Measurements from ENCODE around the gene GASK1B.

Gene GASK1B

GRCh38 chr4:158195297-158195696 is 22.5 kb upstream of the GASK1B start:
- Histone ChIP-seq H3K27ac (no peak overlapping the region), H3K9ac (no peak overlapping the region), H3K9me3 (replicated peaks in 1 of 11) (no peaks in the 10 kb centered on the region), H3K4me2 (no peak overlapping the region), H3K27me3 (no peaks in the 10 kb centered on the region), H3K4me1 (no peaks in the 10 kb centered on the region), H3K36me3 (0 out of 22 replicates have a peak, but pooled peaks cover 0 to 7% (median 0%) of the 10 kb centered on the region in 11 experiments), H3K4me3 (no peak overlapping the region), H4K20me1 (no peaks in the 10 kb centered on the region)
- no peak for TF ChIP-seq Cebpa-rat (IDR thresholded peaks at IDR 0.05)

GRCh38 chr4:158193171-158193749 is 20.4 kb upstream of the GASK1B start:
- H3K9me3 ChIP-seq (replicated peaks in 1 of 11), result no peaks in the 10 kb centered on the region
- no peak overlapping the region for H3K4me2 ChIP-seq
- H3K9ac ChIP-seq, result no peak overlapping the region
- H3K4me3 ChIP-seq, result no peak overlapping the region
- 0 out of 22 replicates have a peak, but pooled peaks cover 0 to 7% (median 0%) of the 10 kb centered on the region in 11 experiments for H3K36me3 ChIP-seq
- H4K20me1 ChIP-seq, result no peaks in the 10 kb centered on the region
- TF ChIP-seq Cebpa-rat (IDR thresholded peaks at IDR 0.05), result no peak
- H3K27ac ChIP-seq, result no peak overlapping the region
- H3K27me3 ChIP-seq, result no peaks in the 10 kb centered on the region
- H3K4me1 ChIP-seq, result peaks cover 0 to 4% (median 0%) of the 10 kb centered on the region in 10 experiments; a peak in 1 of 20 replicates

GRCh38 chr4:158192439-158193158 is 19.8 kb upstream of the GASK1B start:
- H3K9me3 ChIP-seq (replicated peaks in 1 of 11), result no peaks in the 10 kb centered on the region
- H3K36me3 ChIP-seq, result 0 out of 22 replicates have a peak, but pooled peaks cover 0 to 7% (median 0%) of the 10 kb centered on the region in 11 experiments
- no peaks in the 10 kb centered on the region for H4K20me1 ChIP-seq
- H3K4me2 ChIP-seq, result no peak overlapping the region
- TF ChIP-seq Cebpa-rat (IDR thresholded peaks at IDR 0.05), result no peak
- peaks cover 0 to 4% (median 0%) of the 10 kb centered on the region in 10 experiments; a peak in 1 of 20 replicates for H3K4me1 ChIP-seq
- no peaks in the 10 kb centered on the region for H3K27me3 ChIP-seq
- no peak overlapping the region for H3K4me3 ChIP-seq
- no peak overlapping the region for H3K9ac ChIP-seq
- H3K27ac ChIP-seq, result no peak overlapping the region

- Histone ChIP-seq H3K4me1 (peaks cover 0 to 4% (median 0%) of the 10 kb centered on the region in 10 experiments; a peak in 1 of 20 replicates), H3K9ac (no peak overlapping the region), H3K4me3 (no peak overlapping the region), H3K27me3 (no peaks in the 10 kb centered on the region), H3K4me2 (no peak overlapping the region), H3K36me3 (0 out of 22 replicates have a peak, but pooled peaks cover 0 to 7% (median 0%) of the 10 kb centered on the region in 11 experiments), H3K27ac (no peak overlapping the region), H3K9me3 (replicated peaks in 1 of 11) (no peaks in the 10 kb centered on the region), H4K20me1 (no peaks in the 10 kb centered on the region)
- TF ChIP-seq Cebpa-rat (IDR thresholded peaks at IDR 0.05), result no peak
Observed at GRCh38 chr4:158190718-158191117, 17.9 kb upstream of the GASK1B start.

GRCh38 chr4:158189422-158189821 is 16.6 kb upstream of the GASK1B start:
- Histone ChIP-seq H3K9ac (no peak overlapping the region), H4K20me1 (no peaks in the 10 kb centered on the region), H3K4me3 (no peak overlapping the region), H3K9me3 (replicated peaks in 1 of 11) (no peaks in the 10 kb centered on the region), H3K36me3 (0 out of 22 replicates have a peak, but pooled peaks cover 0 to 7% (median 0%) of the 10 kb centered on the region in 11 experiments), H3K27ac (no peak overlapping the region), H3K4me2 (peak overlapping the region in 1 of 11 experiments; percentile 9; a peak in 1 of 22 replicates), H3K27me3 (no peaks in the 10 kb centered on the region), H3K4me1 (peaks cover 0 to 4% (median 0%) of the 10 kb centered on the region in 10 experiments; a peak in 1 of 20 replicates)
- no peak for TF ChIP-seq Cebpa-rat (IDR thresholded peaks at IDR 0.05)

- Histone ChIP-seq H3K9me3 (replicated peaks in 1 of 11) (no peaks in the 10 kb centered on the region), H3K27me3 (no peaks in the 10 kb centered on the region), H4K20me1 (no peaks in the 10 kb centered on the region), H3K4me2 (no peak overlapping the region), H3K4me1 (peaks cover 0 to 4% (median 0%) of the 10 kb centered on the region in 10 experiments; a peak in 1 of 20 replicates), H3K27ac (no peak overlapping the region), H3K36me3 (peaks cover 0 to 7% (median 0%) of the 10 kb centered on the region in 11 experiments; a peak in 1 of 22 replicates), H3K9ac (no peak overlapping the region), H3K4me3 (no peak overlapping the region)
- TF ChIP-seq Cebpa-rat (IDR thresholded peaks at IDR 0.05), result no peak
Observed at GRCh38 chr4:158186815-158187214, 14.0 kb upstream of the GASK1B start.

GRCh38 chr4:158182736-158183135 is 9.9 kb upstream of the GASK1B start:
- TF ChIP-seq Cebpa-rat (IDR thresholded peaks at IDR 0.05), result no peak
- Histone ChIP-seq H4K20me1 (no peaks in the 10 kb centered on the region), H3K36me3 (peaks cover 0 to 7% (median 0%) of the 10 kb centered on the region in 11 experiments; a peak in 2 of 22 replicates), H3K27ac (no peak overlapping the region), H3K9ac (no peak overlapping the region), H3K4me1 (no peaks in the 10 kb centered on the region), H3K4me3 (no peak overlapping the region), H3K27me3 (no peaks in the 10 kb centered on the region), H3K4me2 (no peak overlapping the region), H3K9me3 (replicated peaks in 1 of 11) (no peaks in the 10 kb centered on the region)

GRCh38 chr4:158181906-158182305 is 9.1 kb upstream of the GASK1B start:
- Histone ChIP-seq H4K20me1 (no peaks in the 10 kb centered on the region), H3K27me3 (no peaks in the 10 kb centered on the region), H3K36me3 (peaks cover 0 to 7% (median 0%) of the 10 kb centered on the region in 11 experiments; a peak in 2 of 22 replicates), H3K4me1 (no peaks in the 10 kb centered on the region), H3K4me3 (no peak overlapping the region), H3K9me3 (replicated peaks in 1 of 11) (no peaks in the 10 kb centered on the region), H3K27ac (no peak overlapping the region), H3K9ac (no peak overlapping the region), H3K4me2 (no peak overlapping the region)
- no peak for TF ChIP-seq Cebpa-rat (IDR thresholded peaks at IDR 0.05)

GRCh38 chr4:158179465-158179864 is 6.6 kb upstream of the GASK1B start:
- Histone ChIP-seq H3K36me3 (peaks cover 0 to 3% (median 0%) of the 10 kb centered on the region in 11 experiments; a peak in 2 of 22 replicates), H4K20me1 (no peaks in the 10 kb centered on the region), H3K9ac (no peak overlapping the region), H3K27me3 (no peaks in the 10 kb centered on the region), H3K4me1 (peaks cover 0 to 15% (median 0%) of the 10 kb centered on the region in 10 experiments; a peak in 4 of 20 replicates), H3K9me3 (replicated peaks in 1 of 11) (no peaks in the 10 kb centered on the region), H3K4me3 (no peak overlapping the region), H3K27ac (no peak overlapping the region), H3K4me2 (no peak overlapping the region)
- no peak for TF ChIP-seq Cebpa-rat (IDR thresholded peaks at IDR 0.05)

Data from BLaER1 treated with 17β-estradiol and CSF1 and Interleukin-3, amounts not matched to agents 10 nM and 100 nM (cell line).